DMS53 treated with DMSO at 0.1 percent for 48 hours (cell line): ENCODE results near the gene IBTK.
"Not testable (repeated sequence)": the region's sequence is repeated elsewhere in the genome, so short reads cannot be mapped to it uniquely, and the experiment has no call there.

Experiments
- DNase-seq: peaks from one replicate; lab custom pipeline; 2025; ENCODE audit not compliant: unreplicated experiment; lab: John Stamatoyannopoulos, UW

Gene IBTK, protein sequence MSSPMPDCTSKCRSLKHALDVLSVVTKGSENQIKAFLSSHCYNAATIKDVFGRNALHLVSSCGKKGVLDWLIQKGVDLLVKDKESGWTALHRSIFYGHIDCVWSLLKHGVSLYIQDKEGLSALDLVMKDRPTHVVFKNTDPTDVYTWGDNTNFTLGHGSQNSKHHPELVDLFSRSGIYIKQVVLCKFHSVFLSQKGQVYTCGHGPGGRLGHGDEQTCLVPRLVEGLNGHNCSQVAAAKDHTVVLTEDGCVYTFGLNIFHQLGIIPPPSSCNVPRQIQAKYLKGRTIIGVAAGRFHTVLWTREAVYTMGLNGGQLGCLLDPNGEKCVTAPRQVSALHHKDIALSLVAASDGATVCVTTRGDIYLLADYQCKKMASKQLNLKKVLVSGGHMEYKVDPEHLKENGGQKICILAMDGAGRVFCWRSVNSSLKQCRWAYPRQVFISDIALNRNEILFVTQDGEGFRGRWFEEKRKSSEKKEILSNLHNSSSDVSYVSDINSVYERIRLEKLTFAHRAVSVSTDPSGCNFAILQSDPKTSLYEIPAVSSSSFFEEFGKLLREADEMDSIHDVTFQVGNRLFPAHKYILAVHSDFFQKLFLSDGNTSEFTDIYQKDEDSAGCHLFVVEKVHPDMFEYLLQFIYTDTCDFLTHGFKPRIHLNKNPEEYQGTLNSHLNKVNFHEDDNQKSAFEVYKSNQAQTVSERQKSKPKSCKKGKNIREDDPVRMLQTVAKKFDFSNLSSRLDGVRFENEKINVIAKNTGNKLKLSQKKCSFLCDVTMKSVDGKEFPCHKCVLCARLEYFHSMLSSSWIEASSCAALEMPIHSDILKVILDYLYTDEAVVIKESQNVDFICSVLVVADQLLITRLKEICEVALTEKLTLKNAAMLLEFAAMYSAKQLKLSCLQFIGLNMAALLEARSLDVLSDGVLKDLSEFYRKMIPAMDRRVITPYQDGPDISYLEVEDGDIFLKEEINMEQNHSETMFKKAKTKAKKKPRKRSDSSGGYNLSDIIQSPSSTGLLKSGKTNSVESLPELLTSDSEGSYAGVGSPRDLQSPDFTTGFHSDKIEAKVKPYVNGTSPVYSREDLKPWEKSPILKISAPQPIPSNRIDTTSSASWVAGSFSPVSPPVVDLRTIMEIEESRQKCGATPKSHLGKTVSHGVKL (N-terminal part only)

DNA sequence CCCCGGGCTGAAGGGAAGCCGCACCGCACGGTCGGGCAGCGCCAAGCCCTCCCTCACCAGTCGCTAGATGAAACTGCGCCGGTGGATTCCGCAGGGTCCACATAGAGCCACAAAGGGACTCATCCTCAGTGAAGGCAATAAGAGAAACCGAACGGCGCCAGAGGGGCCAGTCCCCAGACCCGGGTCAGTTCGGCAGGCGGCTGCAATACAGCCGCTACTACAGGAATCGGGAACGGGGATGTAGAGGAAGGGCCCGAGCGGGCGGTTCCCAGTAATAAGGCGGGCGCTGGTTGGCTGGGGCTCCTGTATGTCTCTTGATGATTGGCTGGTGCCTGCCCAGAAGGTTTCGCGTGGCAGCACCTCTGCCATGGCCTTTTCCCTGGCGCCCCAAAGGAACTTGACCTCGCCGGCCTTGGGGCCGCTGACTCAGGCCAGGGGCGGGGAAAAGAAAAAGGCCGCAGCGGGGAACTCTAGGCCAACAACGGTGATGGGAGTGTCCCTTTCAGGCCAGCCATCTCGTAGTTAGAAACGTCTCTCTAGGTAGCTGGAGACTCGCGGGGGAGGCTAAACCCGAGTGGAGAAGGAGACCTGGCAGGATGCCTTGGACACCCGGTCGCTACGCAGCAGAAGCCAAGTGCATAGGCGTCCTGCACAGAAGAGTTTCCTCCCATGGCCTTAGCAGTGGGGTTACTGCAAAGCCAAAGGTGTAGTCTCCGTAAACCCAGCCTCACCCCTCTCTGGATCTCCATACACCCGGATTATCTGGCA, at the start of gene IBTK:
TSS of gene IBTK (minus strand) at position 240 of the 768 bp plus-strand sequence. CDS start 7,258 bp downstream, outside the sequence.
- DNase-seq, result peak; percentile 74

DNA sequence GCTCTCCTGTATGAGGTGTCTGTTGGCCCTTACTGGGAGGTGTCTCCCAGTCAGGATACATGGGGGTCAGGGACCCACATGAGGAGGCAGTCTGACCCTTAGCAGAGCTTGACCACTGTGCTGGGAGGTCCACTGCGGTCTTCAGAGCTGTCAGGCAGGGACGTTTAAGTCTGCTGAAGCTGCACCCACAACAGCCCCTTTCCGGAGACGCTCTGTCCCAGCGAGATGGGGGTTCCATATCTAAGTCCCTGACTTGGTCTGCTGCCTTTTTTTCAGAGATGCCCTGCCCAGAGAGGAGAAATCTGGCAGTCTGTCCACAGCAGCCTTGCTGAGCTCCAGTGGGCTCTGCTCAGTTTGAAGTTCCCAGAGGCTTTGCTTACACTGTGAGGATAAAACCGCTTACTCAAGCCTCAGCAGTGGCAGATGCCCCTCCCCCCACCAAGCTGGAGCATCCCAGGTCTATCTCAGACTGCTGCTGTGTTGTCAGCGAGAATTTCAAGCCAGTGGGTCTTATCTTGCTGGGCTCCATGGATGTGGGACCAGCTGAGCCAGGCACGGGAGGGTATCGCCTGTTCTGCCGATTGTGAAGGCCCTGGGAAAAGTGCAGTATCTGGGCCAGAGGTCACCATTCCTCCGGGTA, 36.3 kb upstream of the IBTK start:
- no peak for DNase-seq

DNA sequence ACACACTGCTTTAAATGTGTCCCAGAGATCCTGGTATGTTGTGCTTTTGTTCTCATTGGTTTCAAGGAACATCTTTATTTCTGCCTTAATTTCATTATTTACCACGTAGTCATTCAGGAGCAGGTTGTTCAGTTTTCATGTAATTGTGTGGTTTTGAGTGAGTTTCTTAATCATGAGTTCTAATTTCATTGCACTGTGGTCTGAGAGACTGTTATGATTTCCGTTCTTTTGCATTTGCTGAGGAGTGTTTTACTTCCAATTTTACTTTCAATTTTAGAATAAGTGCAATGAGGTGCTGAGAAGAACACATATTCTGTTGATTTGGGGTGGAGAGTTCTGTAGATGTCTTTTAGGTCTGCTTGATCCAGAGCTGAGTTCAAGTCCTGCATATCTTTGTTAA, 34.0 kb upstream of the IBTK start:
- DNase-seq, result not testable (repeated sequence)

DNA sequence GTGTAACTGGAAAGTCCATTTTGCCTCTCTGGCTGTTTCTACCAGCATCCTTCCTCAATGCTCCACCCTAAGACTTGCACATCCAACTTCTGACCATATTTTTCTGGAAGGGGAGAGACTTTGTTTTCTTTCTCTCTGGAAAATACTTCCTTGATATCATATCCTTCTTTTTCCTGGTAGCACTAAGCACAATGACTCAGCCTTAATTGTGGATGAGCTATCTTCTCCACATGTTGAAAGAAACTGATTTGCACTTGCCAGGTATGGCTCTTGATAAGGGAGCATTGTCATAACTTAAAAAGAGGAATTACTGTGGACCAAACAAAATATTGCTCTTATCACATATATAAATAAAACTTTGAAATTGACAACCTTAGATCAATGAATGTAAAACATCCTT, 30.1 kb upstream of the IBTK start:
- no peak for DNase-seq

DNA sequence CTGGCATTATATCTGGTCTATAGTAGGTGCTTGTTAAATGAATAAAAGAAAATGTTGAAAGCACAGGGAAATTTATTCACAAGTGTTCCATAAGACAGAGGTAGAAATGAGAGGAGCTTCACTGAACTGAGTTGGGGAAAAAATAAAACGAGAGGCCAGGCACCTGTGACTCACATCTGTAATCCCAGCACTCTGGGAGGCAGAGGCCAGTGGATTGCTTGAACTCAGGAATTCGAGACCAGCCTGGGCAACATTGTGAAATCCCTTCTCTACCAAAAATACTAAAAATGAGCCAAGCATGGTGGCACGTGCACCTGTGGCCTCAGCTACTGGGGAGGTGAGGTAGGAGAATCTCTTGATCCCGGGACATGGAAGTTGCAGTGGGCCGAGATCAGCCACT, 28.1 kb upstream of the IBTK start:
- DNase-seq, result no peak

DNA sequence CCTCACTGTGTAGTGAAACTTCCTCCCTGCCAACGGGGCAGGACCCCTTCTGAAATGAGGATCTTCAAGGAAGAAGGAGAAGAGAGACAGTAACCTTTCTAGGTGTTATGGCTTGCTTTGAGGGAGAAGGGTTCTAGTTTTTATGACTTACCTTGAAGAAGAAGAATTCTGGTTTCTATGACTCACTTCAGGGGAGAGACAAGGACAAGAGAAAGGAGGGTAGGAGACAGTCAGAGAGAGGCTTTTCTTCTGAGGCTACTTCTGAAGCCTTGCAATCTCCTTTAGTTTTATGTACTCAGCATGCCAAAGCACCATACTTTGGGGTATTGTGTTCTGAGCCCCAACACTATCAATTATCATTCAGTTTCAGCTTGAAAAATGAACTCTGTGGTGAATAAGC, 25.8 kb upstream of the IBTK start:
- no peak for DNase-seq

DNA sequence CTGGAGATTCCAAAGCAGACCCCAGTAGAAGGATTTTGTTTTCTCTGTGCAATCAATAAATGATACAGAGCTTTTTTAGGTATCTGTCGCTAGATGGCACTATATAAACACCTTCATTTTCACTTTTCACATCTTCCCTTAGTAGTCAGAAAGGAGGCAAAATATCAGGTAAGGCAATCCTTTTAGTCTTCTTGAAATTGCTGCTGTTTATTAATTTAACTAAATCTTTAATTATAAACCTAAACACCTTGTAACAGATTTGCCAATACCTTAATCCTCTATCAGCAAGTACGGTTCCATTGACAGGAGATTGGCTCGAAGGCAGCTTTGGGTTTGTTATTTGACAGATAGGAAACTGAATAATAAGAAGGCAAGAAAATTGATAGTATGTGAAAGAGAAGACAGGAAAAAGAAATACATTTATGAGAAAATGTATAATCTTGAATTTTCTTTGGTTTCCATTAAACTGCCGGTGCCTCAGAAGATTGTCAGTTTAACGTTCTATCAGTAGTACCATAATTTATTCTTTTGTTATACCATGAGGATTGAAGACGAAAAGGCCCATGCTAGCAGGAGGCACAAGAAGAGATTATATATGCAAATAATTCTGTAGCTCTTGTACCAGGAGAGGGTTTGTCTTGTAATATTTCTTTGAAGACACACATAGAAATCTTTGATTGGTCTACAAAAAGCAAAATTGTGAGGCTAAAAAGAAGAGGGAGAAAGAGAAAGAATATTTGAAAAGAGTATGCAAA, 23.5 kb upstream of the IBTK start:
- peak; percentile 44 for DNase-seq

DNA sequence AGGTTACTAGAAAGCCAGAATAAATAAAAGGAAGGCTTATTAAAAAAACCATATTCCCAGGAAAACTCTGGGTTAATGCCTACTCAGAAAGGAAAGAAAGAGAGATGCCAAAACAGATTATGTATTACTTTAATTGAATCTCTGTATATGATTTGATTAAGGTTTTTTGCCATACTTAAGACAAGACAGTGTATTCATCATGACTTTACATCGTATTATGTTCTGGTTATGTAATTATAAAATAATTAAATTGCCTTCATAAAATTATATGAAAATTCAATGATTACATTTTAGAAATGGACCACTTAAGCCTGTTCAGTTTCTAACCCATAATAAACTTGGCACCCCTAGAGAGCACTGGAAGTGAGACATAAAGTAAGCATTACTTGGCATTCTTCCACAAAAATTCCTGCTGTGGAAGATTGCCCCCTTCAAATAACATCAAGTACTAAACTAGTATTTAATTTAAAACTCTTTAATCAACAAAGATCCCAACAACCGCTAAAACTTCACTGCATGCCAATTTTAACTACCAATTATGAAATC, 20.8 kb upstream of the IBTK start:
- DNase-seq, result no peak

DNA sequence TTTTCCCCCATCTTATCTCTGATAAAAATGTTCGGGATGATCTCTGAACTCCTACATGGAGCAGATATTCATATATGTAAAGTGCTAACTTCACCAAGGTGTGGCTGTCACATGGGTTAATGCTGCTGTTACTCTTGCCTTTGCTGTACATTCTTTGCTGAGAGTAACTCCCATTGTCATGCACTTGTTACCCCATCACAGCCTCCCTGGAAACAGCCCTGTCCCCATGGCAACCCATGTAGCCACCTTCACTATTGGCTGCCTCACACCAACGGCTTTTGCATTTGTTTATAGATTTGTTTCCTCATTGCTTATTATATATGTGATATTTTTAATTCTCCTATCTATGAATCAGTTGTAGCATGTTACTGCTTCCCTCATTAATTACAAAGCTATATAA, 17.3 kb upstream of the IBTK start:
- no peak for DNase-seq

DNA sequence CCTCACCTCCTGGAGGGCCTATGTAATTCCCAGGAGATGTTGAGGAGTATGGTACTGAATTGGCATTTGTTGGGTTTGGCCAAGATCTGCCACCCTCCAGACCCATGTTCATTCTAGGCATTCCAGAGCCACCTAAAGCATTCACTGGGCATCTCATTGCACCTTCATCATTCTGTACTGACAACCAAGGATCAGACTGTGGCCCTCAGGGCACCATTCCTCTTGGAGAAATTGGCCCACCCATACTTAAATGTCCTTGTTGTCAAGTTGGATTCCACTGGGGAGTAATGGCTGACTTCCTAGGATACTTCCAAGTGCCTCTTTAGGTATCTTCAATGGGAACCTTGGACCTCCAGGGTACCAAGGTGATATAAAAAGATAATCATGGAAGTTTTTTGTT, 16.8 kb upstream of the IBTK start:
- DNase-seq, result no peak

DNA sequence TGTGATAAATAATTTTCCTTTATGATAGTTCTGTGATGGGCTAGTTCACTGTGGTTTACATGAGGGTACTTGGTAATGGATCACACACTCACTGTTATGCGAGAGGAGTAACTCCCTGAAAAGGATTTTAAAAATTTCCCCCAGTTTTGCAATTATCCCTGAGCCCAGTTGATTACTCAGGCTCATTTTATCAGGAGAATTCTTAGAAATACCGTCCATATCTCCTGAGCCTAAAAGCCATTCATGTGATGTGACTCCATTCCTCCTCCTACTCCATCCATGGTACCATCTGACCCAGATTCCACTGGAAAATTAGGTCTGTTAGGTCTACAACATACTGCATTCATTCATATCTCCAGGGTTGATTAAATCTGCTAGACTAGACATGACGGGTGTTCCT, 16.4 kb upstream of the IBTK start:
- DNase-seq, result no peak

DNA sequence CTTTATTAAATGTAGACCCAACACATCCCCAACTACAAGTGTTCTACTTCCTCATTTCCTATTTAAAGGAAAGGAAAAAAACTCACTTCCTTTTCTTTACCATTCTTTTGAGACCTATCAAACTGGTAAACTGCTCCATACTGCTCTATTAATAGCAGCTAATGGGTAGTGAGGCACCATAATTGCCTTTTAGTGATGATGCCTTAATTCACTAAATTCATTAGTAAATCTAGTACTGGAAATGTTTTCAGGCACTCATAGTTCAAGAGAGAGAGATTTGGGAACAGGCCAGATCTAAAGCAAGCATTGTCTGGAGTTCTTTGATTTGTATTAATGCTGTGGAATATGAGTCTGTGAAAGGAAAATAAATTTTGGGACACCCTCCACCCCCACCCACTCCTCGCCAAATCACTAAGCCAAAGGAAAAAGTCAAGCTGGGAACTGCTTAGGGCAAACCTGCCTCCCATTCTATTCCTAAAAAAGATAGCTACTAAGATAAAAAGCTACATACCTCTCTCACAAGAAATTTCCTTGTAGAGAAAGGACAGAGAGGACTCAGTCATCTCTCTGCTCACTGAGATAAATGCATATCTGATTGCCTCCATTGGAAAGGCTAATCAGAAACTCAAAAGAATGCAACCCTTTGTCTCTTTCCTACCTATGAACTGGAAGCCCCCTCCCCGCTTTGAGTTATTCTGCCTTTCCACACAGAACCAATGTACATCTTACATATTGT, 13.6 kb upstream of the IBTK start:
- DNase-seq, result no peak

DNA sequence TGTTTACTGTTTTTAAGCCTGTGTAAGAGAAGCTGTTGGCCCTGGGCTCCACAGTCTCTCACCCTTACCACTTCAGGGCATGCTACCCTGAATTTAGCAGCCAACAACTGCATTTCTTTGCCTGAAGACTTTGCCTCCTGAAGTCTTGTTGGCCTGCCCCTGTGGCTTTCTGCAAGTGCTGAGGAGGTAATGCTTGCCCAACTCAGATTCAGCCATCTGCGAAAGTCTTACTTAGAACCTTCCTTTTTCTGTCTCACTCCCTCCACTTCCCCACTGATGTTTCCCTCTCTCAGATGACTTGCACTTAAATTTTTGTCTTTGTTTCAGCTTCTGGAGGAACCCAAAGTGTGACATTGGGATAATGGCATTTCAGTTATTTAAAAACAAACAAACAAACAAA, 11.8 kb upstream of the IBTK start:
- no peak for DNase-seq

DNA sequence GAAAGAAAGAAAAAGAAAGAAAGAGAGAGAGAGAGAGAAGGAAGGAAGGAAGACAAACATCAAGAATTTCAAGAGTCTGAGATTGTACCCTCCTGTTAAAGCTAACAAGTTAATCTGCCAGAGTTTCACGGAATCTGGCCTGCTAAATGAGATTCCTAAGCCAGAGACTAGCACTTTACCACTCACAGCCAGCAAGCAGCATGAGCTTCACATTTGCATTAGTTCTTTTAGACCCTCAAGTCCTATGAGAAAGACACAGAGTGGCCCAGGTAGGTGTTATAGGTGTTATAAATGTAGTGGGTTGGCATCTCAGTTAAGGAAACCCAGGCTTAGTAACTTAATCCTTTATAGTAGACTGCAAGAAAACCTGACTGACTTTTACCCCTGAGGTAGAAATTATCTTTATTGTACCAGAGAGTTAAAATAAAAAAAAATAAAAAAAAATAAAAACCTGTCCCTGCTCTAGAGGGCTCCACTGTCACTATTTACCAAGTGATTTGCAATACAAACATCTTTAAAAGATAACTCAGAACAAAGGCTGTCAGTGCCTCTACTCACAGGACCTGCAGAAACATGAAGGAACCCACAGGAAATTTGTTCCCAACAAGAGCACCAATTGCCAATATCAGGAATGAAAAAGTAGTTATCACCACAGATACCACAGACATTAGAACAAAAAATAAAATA, 9.7 kb upstream of the IBTK start:
- no peak for DNase-seq

DNA sequence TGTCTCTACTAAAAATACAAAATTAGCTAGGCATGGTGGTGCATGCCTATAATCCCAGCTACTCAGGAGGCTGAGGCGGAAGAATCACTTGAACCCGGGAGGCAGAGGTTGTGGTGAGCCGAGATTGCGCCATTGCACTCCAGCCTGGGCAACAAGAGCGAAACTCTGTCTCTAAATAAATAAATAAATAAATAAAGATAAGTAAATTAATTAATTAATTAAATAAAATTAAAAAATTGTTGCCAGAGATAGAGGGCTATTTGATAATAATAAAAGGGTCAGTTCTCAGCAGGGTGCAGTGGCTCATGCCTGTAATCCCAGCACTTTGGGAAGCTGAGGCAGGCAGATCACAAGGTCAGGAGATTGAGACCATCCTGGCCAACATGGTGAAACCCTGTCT, 7.2 kb upstream of the IBTK start:
- not testable (repeated sequence) for DNase-seq

DNA sequence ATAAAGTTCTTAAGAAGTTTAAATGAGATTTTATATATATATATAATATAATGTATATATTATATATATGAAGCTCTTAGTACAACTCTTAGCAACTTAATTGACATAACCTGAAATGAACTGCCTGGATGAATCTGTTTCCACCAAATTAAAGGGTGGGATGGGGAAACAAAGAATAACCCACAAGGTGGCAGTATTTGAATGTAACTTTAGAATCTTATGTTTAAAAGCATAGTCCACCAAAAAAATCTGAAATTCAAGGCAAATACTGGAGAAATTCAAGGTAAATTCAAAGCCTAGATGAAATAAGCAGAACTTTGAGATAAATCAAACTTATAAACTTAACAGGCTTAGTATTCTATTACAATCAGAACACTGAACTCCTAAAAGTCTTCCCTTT, 4.4 kb upstream of the IBTK start:
- DNase-seq, result peak; percentile 29

DNA sequence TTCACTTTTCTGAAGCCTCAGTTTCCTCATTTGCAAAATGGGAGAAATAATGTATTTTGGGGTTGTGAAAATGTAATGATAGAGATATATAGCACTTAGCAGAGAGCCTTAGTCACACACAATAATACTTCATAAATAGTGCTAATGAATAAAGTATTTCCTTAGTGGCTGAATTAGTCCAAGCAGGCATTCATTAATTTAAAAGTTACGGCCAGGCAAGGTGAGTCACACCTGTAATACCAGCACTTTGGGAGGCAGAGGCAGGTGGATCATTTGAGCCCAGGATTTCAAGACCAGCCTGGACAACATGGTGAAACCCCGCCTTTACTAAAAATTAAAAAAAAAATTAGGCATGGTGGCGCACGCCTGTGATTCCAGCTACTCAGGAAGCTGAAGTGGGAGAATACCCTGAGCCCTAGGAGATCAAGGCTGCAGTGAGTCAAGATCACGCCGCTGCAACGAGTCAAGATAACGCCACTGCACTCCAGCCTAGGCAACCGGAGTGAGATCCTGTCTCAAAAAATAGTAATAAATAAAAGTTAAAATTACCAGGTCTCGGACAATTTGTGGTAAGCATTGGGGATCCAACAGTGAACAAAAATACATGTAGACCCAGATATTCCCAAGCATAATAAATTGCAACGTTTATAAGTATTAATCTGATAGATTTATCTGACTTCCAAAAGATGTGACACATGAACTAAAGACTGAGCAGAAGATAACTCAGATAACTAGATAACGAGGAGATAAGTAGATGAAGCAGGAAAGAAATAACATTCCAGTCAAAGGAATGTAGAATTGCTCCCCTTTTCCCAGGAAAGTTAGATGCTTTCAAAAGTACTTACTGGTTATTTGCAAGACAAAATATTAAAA, 2.1 kb upstream of the IBTK start:
- no peak for DNase-seq
